Panc1 (cell line): Measurements from ENCODE around the gene STK39.

Experiments used
- POLR2AphosphoS5 ChIP-seq: IDR thresholded peaks from 2 replicates; pipeline ENCODE4 v1.6.1; 2012; ENCODE audit warnings: mild to moderate bottlenecking, low read depth, low read length, moderate library complexity
- SIN3A ChIP-seq: IDR thresholded peaks from 2 replicates; pipeline ENCODE4 v1.6.1; 2012; ENCODE audit warnings: low read depth, mild to moderate bottlenecking, low read length, moderate library complexity, borderline replicate concordance; ENCODE audit not compliant: insufficient read depth
- TCF7L2 ChIP-seq: IDR thresholded peaks from 2 replicates; pipeline ENCODE4 v1.6.1; 2011; ENCODE audit warnings: mild to moderate bottlenecking, low read depth, low read length, inconsistent platforms
- TF ChIP-seq, protein P1 (sequence below): fragments of 450-650 bp; IDR thresholded peaks from 2 replicates; pipeline ENCODE4 v1.5.1; 2017; ENCODE audit warnings: mild to moderate bottlenecking
- TF ChIP-seq, protein P2 (sequence below), 2 experiments: IDR thresholded peaks; 2 replicates each; pipeline ENCODE4 v1.6.1; 2011 to 2012; ENCODE audit warnings: low read depth in 2 of 2, control low read depth in 1 of 2, low read length in 1 of 2, mild to moderate bottlenecking in 1 of 2, moderate library complexity in 1 of 2; ENCODE audit not compliant: insufficient read depth in 1 of 2

- TF ChIP-seq, protein P1, sequence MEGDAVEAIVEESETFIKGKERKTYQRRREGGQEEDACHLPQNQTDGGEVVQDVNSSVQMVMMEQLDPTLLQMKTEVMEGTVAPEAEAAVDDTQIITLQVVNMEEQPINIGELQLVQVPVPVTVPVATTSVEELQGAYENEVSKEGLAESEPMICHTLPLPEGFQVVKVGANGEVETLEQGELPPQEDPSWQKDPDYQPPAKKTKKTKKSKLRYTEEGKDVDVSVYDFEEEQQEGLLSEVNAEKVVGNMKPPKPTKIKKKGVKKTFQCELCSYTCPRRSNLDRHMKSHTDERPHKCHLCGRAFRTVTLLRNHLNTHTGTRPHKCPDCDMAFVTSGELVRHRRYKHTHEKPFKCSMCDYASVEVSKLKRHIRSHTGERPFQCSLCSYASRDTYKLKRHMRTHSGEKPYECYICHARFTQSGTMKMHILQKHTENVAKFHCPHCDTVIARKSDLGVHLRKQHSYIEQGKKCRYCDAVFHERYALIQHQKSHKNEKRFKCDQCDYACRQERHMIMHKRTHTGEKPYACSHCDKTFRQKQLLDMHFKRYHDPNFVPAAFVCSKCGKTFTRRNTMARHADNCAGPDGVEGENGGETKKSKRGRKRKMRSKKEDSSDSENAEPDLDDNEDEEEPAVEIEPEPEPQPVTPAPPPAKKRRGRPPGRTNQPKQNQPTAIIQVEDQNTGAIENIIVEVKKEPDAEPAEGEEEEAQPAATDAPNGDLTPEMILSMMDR = no peak
- TF ChIP-seq POLR2AphosphoS5 = no peak
- TF ChIP-seq TCF7L2 = no peak
- no peak for TF ChIP-seq SIN3A
- TF ChIP-seq, protein P2, sequence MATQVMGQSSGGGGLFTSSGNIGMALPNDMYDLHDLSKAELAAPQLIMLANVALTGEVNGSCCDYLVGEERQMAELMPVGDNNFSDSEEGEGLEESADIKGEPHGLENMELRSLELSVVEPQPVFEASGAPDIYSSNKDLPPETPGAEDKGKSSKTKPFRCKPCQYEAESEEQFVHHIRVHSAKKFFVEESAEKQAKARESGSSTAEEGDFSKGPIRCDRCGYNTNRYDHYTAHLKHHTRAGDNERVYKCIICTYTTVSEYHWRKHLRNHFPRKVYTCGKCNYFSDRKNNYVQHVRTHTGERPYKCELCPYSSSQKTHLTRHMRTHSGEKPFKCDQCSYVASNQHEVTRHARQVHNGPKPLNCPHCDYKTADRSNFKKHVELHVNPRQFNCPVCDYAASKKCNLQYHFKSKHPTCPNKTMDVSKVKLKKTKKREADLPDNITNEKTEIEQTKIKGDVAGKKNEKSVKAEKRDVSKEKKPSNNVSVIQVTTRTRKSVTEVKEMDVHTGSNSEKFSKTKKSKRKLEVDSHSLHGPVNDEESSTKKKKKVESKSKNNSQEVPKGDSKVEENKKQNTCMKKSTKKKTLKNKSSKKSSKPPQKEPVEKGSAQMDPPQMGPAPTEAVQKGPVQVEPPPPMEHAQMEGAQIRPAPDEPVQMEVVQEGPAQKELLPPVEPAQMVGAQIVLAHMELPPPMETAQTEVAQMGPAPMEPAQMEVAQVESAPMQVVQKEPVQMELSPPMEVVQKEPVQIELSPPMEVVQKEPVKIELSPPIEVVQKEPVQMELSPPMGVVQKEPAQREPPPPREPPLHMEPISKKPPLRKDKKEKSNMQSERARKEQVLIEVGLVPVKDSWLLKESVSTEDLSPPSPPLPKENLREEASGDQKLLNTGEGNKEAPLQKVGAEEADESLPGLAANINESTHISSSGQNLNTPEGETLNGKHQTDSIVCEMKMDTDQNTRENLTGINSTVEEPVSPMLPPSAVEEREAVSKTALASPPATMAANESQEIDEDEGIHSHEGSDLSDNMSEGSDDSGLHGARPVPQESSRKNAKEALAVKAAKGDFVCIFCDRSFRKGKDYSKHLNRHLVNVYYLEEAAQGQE (IDR thresholded peaks at IDR 0.05; ENCODE audit: insufficient read depth in 1 of 2, low read depth in 2 of 2, low read length in 1 of 2) = no peak
Observed at GRCh38 chr2:168028362-168028761, 219.0 kb downstream of the STK39 start.
